Progenitor cell of endocrine pancreas (in vitro differentiated cells): ENCODE data around the gene FHAD1. TPM values are rescaled to one million over a fixed set of nuclear protein-coding genes. Genes with fewer than 3 reads are reported as not detected.

Experiments used
- DNase-seq: peaks from one replicate; pipeline ENCODE4 v3.0.0; 2021; ENCODE audit warnings: low spot score; ENCODE audit not compliant: unreplicated experiment
- H3K27ac Mint-ChIP-seq: 2 replicates; pipeline ENCODE4 v1.8.0; 2021; ENCODE audit warnings: mild to moderate bottlenecking, moderate library complexity, mixed read lengths
- H3K27me3 Mint-ChIP-seq: 2 replicates; pipeline ENCODE4 v1.8.0; 2021; ENCODE audit warnings: mixed read lengths
- H3K36me3 Mint-ChIP-seq: 2 replicates; pipeline ENCODE4 v1.8.0; 2022; ENCODE audit warnings: mixed read lengths; ENCODE audit not compliant: insufficient read depth
- H3K4me1 Mint-ChIP-seq: 2 replicates; pipeline ENCODE4 v1.8.0; 2021; ENCODE audit warnings: low read depth, mixed read lengths
- H3K4me3 Mint-ChIP-seq: 2 replicates; pipeline ENCODE4 v1.8.0; 2021; ENCODE audit warnings: low read depth, mild to moderate bottlenecking, moderate library complexity, mixed read lengths
- H3K9me3 Mint-ChIP-seq: 2 replicates; pipeline ENCODE4 v1.8.0; 2021; ENCODE audit warnings: low read depth, mixed read lengths
- total RNA-seq: library from RNA; stranded (reverse); gene quantifications from 2 replicates; pipeline ENCODE4 v1.2.1, GENCODE V29; 2021
- TF ChIP-seq, protein P1 (sequence below): fragments of 200-600 bp; sonication (generic); IDR thresholded peaks from one replicate; pipeline ENCODE4 v1.5.0; 2021; ENCODE audit warnings: antibody characterized with exemption, mild to moderate bottlenecking; ENCODE audit not compliant: unreplicated experiment

The FHAD1 gene
- total RNA-seq, 1 donor from 2014 or later, result 5.0 TPM

DNA sequence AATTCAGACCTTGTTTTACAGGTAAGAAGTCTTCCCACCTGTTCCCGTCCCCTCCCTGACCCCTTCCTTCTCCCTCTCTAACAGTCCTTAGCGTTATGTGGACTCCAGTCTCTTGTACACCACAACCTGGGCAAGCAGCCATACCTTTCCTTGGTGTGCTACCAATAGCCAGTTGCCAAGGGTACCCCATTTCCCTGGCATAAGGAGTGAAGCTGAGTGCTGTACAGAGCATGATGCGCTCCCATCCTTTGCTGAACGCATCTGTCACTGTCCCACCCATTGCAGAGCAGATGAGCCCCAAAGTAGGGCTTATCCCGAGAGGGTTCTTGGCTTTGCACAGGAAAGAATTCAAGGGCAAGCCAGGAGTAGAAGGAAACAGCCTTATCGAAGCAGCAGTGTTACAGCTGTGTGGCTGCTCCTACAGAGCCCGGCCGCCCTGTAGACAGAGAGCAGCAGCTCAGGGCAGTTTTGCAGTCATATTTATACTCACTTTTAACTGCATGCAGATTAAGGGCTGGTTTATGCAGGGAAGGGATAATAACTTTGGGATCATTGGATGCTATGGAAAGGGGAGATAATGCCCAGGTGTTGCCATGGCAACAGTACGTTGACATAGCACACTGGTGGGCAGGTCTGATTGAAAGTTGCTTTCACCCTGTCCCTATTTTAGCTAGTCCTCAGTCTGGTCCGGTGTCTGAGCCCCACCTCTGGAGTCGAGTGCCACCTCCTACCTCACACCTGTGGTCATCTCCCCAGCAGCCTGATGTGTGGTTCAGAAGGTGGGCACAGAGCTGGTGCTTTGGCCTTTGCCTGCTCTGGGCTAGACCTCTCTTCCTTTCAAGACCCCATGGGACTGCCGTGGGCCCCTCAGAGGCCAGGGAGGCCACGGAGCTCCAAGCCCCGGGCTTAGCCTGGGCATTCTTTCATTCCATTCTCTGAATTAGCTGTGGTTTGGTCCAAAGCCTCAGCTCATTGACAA lies 5.1 kb downstream of the FHAD1 start:
- Mint-ChIP-seq H3K4me1 (peaks cover 10% of the 10 kb centered on the region), H3K27me3 (peaks cover 16% of the 10 kb centered on the region), H3K27ac (no peak overlapping the region), H3K4me3 (no peak overlapping the region), H3K36me3 (no peaks in the 10 kb centered on the region), H3K9me3 (no peaks in the 10 kb centered on the region)
- TF ChIP-seq, protein P1, sequence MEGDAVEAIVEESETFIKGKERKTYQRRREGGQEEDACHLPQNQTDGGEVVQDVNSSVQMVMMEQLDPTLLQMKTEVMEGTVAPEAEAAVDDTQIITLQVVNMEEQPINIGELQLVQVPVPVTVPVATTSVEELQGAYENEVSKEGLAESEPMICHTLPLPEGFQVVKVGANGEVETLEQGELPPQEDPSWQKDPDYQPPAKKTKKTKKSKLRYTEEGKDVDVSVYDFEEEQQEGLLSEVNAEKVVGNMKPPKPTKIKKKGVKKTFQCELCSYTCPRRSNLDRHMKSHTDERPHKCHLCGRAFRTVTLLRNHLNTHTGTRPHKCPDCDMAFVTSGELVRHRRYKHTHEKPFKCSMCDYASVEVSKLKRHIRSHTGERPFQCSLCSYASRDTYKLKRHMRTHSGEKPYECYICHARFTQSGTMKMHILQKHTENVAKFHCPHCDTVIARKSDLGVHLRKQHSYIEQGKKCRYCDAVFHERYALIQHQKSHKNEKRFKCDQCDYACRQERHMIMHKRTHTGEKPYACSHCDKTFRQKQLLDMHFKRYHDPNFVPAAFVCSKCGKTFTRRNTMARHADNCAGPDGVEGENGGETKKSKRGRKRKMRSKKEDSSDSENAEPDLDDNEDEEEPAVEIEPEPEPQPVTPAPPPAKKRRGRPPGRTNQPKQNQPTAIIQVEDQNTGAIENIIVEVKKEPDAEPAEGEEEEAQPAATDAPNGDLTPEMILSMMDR, result no peak
- DNase-seq, result no peak

DNA sequence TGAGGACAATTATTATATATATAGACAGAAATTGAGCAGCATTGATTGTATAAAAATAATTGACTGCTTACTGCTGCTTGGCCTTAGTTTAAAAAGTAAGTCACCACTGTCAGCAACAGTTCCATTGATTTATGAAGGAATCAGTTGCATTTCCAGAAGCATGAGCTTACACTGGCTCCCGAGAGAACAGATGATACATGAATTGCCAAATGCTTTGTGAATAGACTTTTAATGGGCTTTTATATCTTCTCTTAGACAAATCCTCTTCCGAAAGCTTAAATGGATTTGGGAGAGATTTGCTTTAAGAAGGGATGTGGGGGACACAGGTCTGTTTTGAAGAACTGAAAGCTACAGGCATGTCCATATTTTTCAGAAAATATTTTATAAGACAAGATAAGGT lies 7.5 kb downstream of the FHAD1 start:
- no peak overlapping the region for H3K4me3 Mint-ChIP-seq
- no peak for DNase-seq
- TF ChIP-seq, protein P1, result no peak
- H3K27me3 Mint-ChIP-seq, result peaks cover 12% of the 10 kb centered on the region
- H3K9me3 Mint-ChIP-seq, result no peaks in the 10 kb centered on the region
- H3K4me1 Mint-ChIP-seq, result peaks cover 2% of the 10 kb centered on the region
- H3K27ac Mint-ChIP-seq, result no peak overlapping the region
- H3K36me3 Mint-ChIP-seq, result no peaks in the 10 kb centered on the region

DNA sequence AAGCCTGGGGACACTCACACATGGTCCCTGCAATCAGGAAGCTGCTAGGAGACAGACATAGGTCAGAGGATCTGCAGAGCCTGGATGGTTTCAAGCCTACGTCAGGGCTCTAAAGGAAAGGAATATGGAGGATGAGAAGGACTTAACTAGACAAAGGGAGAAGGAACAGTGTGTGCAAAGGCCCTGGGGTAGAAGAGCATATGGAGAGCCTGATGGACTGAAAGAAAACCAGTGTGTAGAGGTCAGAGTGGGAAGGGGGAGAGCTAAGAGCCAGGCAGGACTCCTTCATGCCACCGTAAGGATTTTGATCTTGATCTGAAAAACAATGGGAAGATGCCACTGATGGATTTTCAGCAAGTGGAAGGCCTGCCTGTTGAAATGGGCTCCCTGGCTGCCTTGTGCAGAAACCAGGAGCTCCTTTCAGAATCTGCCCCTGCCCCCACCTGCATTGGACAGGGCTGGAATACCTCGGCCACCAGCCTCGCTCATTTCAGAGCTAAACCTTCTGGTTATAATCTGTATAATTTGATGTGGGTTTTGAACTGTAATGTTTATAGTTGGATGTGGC lies 8.6 kb downstream of the FHAD1 start:
- peaks cover 6% of the 10 kb centered on the region for H3K27me3 Mint-ChIP-seq
- H3K4me1 Mint-ChIP-seq, result peaks cover 2% of the 10 kb centered on the region
- H3K4me3 Mint-ChIP-seq, result no peak overlapping the region
- TF ChIP-seq, protein P1, result no peak
- no peaks in the 10 kb centered on the region for H3K36me3 Mint-ChIP-seq
- no peak overlapping the region for H3K27ac Mint-ChIP-seq
- H3K9me3 Mint-ChIP-seq, result no peaks in the 10 kb centered on the region
- DNase-seq, result no peak

DNA sequence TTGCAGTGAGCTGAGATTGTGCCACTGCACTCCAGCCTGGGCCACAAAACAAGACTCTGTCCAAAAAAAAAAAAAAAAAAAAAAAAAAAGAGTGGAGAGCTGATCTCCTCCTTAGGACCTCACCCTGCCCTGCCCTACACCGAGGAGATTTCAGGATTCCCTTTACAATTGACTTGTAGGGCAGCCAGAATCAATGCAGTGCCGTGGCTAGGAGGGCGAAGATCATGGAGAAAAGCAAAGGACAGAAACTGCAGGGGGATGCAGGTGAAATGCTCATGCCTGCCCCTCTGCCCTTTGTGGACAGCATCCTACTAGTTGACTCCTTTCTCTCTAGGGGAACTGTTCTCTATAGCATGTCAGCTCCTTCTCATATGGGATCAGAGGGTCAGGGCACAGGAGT lies 9.6 kb downstream of the FHAD1 start:
- Mint-ChIP-seq H3K27me3 (peaks cover 6% of the 10 kb centered on the region), H3K9me3 (no peaks in the 10 kb centered on the region), H3K27ac (no peak overlapping the region), H3K4me1 (peaks cover 2% of the 10 kb centered on the region), H3K36me3 (no peaks in the 10 kb centered on the region), H3K4me3 (no peak overlapping the region)
- no peak for DNase-seq
- TF ChIP-seq, protein P1, result no peak

DNA sequence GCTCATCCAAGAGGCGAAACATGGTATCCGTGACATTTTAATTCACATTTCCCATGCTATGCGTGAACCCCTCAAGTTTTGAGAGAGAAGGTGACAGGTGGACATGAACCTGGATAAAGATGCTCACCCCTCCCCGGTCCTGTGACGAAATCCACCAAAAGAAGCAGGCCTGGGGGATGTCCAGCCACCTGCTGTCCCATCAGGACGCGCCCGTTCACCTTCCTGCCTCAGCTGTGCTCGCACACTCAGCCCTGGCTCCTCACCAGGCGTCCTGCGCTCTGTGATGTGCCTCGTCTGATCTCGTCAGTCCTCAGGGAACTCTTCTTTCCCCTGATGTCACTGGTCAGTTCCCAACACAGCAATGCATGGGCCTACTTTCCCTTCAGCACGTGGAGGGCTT lies 10.3 kb downstream of the FHAD1 start:
- TF ChIP-seq, protein P1, result no peak
- no peak for DNase-seq
- no peaks in the 10 kb centered on the region for H3K36me3 Mint-ChIP-seq
- H3K9me3 Mint-ChIP-seq, result no peaks in the 10 kb centered on the region
- no peak overlapping the region for H3K4me3 Mint-ChIP-seq
- H3K27me3 Mint-ChIP-seq, result peaks cover 6% of the 10 kb centered on the region
- no peak overlapping the region for H3K27ac Mint-ChIP-seq
- H3K4me1 Mint-ChIP-seq, result peaks cover 2% of the 10 kb centered on the region
